HEK293T (cell line): ENCODE results near the gene LRRC10B.
A peak's percentile ranks its signal among the peaks of the same experiment; 100 is the strongest.

Experiments
- CTCF ChIA-PET: fragments of 350-600 bp; formaldehyde crosslinking; extraction: SDS; loops from one replicate; lab custom pipeline; 2021; ENCODE audit warnings: antibody characterized with exemption, inconsistent platforms; lab: Yijun Ruan, JAX
- POLR2A ChIA-PET: fragments of 350-600 bp; formaldehyde crosslinking; extraction: SDS; loops from one replicate; lab custom pipeline; 2020; ENCODE audit warnings: antibody characterized with exemption, inconsistent platforms; lab: Yijun Ruan, JAX
- DNase-seq: peaks from one replicate; pipeline ENCODE4 v3.0.0; 2012; ENCODE audit warnings: mixed read lengths; ENCODE audit errors: extremely low spot score
- ARNT ChIP-seq: fragments of 450-650 bp; IDR thresholded peaks from 2 replicates; pipeline ENCODE4 v1.6.1; 2017; ENCODE audit warnings: mild to moderate bottlenecking
- BHLHE40 ChIP-seq: fragments of 450-650 bp; IDR thresholded peaks from 2 replicates; pipeline ENCODE4 v1.6.1; 2016; ENCODE audit warnings: mild to moderate bottlenecking, moderate library complexity, borderline replicate concordance
- CTBP1 ChIP-seq: fragments of 450-650 bp; IDR thresholded peaks from 2 replicates; pipeline ENCODE4 v1.6.1; 2016; ENCODE audit warnings: borderline replicate concordance
- ELF4 ChIP-seq: fragments of 450-650 bp; IDR thresholded peaks from 2 replicates; pipeline ENCODE4 v1.6.1; 2017; ENCODE audit warnings: antibody characterized with exemption
- FOXA1 ChIP-seq: fragments of 450-650 bp; IDR thresholded peaks from 2 replicates; pipeline ENCODE4 v1.6.1; 2016; ENCODE audit warnings: mild to moderate bottlenecking
- FOXK2 ChIP-seq: fragments of 450-650 bp; IDR thresholded peaks from 2 replicates; pipeline ENCODE4 v1.6.1; 2016; ENCODE audit warnings: mild to moderate bottlenecking
- FOXM1 ChIP-seq: fragments of 450-650 bp; IDR thresholded peaks from 2 replicates; pipeline ENCODE4 v1.6.1; 2017; ENCODE audit warnings: mild to moderate bottlenecking, borderline replicate concordance
- HDGF ChIP-seq: fragments of 450-650 bp; IDR thresholded peaks from 2 replicates; pipeline ENCODE4 v1.6.1; 2017; ENCODE audit warnings: antibody characterized with exemption, borderline replicate concordance
- L3MBTL2 ChIP-seq: fragments of 450-650 bp; conservative IDR thresholded peaks from 2 replicates; pipeline ENCODE4 v1.6.1; 2016; ENCODE audit warnings: mild to moderate bottlenecking
- LEF1 ChIP-seq: fragments of 450-650 bp; IDR thresholded peaks from 2 replicates; pipeline ENCODE4 v1.6.1; 2017; ENCODE audit warnings: mild to moderate bottlenecking, borderline replicate concordance
- NFRKB ChIP-seq: fragments of 450-650 bp; IDR thresholded peaks from 2 replicates; pipeline ENCODE4 v1.6.1; 2016; ENCODE audit warnings: mild to moderate bottlenecking, moderate library complexity
- SP1 ChIP-seq: fragments of 450-650 bp; IDR thresholded peaks from 2 replicates; pipeline ENCODE4 v1.6.1; 2017
- SUZ12 ChIP-seq: fragments of 450-650 bp; IDR thresholded peaks from 2 replicates; pipeline ENCODE4 v1.6.1; 2016; ENCODE audit warnings: mild to moderate bottlenecking
- TARDBP ChIP-seq: fragments of 450-650 bp; IDR thresholded peaks from 2 replicates; pipeline ENCODE4 v1.6.1; 2016
- ZNF384 ChIP-seq: fragments of 450-650 bp; IDR thresholded peaks from 2 replicates; pipeline ENCODE4 v1.6.1; 2016
- TF ChIP-seq, protein P1 (sequence below): fragments of 450-650 bp; IDR thresholded peaks from 2 replicates; pipeline ENCODE4 v1.6.1; 2016

The LRRC10B gene

GRCh38 chr11:61516675-61517572 is 8.4 kb downstream of the LRRC10B start:
- ChIA-PET CTCF (interaction anchor here (0.7 to 3.0 kb wide), 21 partner anchors 9 to 122 kb away, joined by 3 to 36 read pairs (median 6); partner anchors contain the start of gene LRRC10B), POLR2A (interaction anchor here (0.8 to 1.4 kb wide), 3 partner anchors 9 to 87 kb away, joined by 3 to 4 read pairs (median 4); partner anchors contain the start of genes CPSF7 and SDHAF2)
- no peak for TF ChIP-seq NFRKB
- TF ChIP-seq ARNT: no peak
- no peak for TF ChIP-seq ZNF384
- no peak for TF ChIP-seq FOXM1
- TF ChIP-seq ELF4: no peak
- TF ChIP-seq SUZ12: no peak
- no peak for TF ChIP-seq L3MBTL2
- TF ChIP-seq FOXK2: no peak
- no peak for TF ChIP-seq CTBP1
- no peak for TF ChIP-seq SP1
- no peak for TF ChIP-seq HDGF
- no peak for TF ChIP-seq TARDBP
- TF ChIP-seq, protein P1, sequence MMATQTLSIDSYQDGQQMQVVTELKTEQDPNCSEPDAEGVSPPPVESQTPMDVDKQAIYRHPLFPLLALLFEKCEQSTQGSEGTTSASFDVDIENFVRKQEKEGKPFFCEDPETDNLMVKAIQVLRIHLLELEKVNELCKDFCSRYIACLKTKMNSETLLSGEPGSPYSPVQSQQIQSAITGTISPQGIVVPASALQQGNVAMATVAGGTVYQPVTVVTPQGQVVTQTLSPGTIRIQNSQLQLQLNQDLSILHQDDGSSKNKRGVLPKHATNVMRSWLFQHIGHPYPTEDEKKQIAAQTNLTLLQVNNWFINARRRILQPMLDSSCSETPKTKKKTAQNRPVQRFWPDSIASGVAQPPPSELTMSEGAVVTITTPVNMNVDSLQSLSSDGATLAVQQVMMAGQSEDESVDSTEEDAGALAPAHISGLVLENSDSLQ: no peak
- no peak for TF ChIP-seq FOXA1
- no peak for TF ChIP-seq BHLHE40
- no peak for TF ChIP-seq LEF1
- DNase-seq: peak; percentile 79

- ChIA-PET CTCF (interaction anchor here (0.6 to 3.0 kb wide), 9 partner anchors 8 to 72 kb away, joined by 3 to 36 read pairs (median 14); partner anchors contain the start of gene LRRC10B), POLR2A (interaction anchor here (1.4 kb wide), 1 partner anchor 89 kb away, joined by 4 read pairs; the partner anchor contains the start of genes CPSF7 and SDHAF2)
- no peak for DNase-seq
- TF ChIP-seq CTBP1 (no peak), SUZ12 (no peak), FOXK2 (no peak), ELF4 (no peak), LEF1 (no peak), HDGF (no peak)
These were observed 9.7 kb downstream of the LRRC10B start for GRCh38 chr11:61518032-61518795.

DNA sequence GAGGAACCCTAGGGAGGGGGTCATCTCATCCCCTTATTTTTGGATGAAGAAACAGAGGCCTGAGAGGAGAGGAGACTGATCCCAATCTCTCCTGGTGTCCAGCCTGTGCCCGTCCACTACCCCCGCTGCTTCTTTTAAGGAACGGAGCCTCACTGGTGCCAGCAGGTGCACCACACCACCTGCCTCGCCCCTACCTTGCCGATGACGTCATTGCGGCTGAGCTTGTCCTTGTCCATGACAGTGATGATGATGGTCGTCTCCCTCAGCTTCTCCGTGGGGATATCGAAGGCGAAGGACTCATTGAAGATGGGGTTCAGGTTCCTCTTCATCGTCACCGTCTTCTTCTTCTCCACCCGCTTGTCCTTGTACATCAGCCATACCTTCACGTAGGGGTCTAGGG is 14.3 kb downstream of the LRRC10B start:
- POLR2A ChIA-PET: no interaction called here
- TF ChIP-seq SP1 (no peak), ELF4 (no peak), HDGF (no peak), CTBP1 (no peak), L3MBTL2 (no peak), FOXM1 (no peak), NFRKB (no peak), TARDBP (no peak), FOXK2 (no peak), ZNF384 (no peak), LEF1 (no peak), ARNT (no peak), FOXA1 (no peak), BHLHE40 (no peak)
- TF ChIP-seq, protein P1: no peak
- no peak for DNase-seq
- CTCF ChIA-PET: interaction anchor here (3.5 kb wide), 1 partner anchor 9 kb away, joined by 17 read pairs; no protein-coding TSS in a partner anchor

DNA sequence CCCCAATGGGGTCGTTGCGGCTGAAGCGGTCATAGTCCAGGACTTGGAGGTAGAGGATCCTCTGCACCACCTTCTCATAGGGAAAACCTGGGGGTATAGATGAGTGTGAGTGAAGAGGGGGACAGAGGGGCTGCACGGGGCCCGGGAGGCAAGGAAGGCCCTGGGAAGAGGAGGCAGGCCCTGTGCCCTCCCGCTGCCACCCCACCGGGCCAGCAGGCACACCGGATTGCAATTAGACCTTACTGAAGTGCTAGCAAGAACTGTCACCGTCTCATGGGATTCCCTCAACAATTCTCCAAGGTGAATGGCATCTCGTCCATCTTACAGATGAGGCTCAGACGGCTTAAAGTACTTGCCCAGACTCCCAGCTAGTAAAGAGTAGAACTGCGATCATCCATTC is 15.9 kb downstream of the LRRC10B start:
- no peak for TF ChIP-seq L3MBTL2
- TF ChIP-seq HDGF: no peak
- TF ChIP-seq, protein P1: no peak
- no peak for TF ChIP-seq SP1
- no peak for TF ChIP-seq FOXM1
- no peak for TF ChIP-seq TARDBP
- no peak for TF ChIP-seq NFRKB
- no peak for TF ChIP-seq LEF1
- CTCF ChIA-PET: no interaction called here
- POLR2A ChIA-PET: no interaction called here
- no peak for DNase-seq

GRCh38 chr11:61524963-61525587 is 16.5 kb downstream of the LRRC10B start:
- POLR2A ChIA-PET: no interaction called here
- no peak for TF ChIP-seq SP1
- no peak for TF ChIP-seq ELF4
- no peak for TF ChIP-seq NFRKB
- no peak for TF ChIP-seq FOXM1
- no peak for TF ChIP-seq ZNF384
- no peak for TF ChIP-seq LEF1
- TF ChIP-seq, protein P1: no peak
- TF ChIP-seq SUZ12: no peak
- TF ChIP-seq FOXA1: no peak
- no peak for TF ChIP-seq BHLHE40
- no peak for TF ChIP-seq ARNT
- TF ChIP-seq FOXK2: no peak
- no peak for TF ChIP-seq CTBP1
- no peak for TF ChIP-seq HDGF
- no peak for TF ChIP-seq L3MBTL2
- TF ChIP-seq TARDBP: no peak
- no peak for DNase-seq
- CTCF ChIA-PET: interaction anchor here (1.2 kb wide), 1 partner anchor 43 kb away, joined by 4 read pairs; no protein-coding TSS in a partner anchor
